Measurements from ENCODE around the gene S100A7A. TPM values are rescaled to one million over a fixed set of nuclear protein-coding genes. Genes with fewer than 3 reads are reported as not detected.

S100A7A gene
- total RNA-seq, 4 donors from 2014 or later: 0.16 to 0.79 TPM; not detected in 2

DNA sequence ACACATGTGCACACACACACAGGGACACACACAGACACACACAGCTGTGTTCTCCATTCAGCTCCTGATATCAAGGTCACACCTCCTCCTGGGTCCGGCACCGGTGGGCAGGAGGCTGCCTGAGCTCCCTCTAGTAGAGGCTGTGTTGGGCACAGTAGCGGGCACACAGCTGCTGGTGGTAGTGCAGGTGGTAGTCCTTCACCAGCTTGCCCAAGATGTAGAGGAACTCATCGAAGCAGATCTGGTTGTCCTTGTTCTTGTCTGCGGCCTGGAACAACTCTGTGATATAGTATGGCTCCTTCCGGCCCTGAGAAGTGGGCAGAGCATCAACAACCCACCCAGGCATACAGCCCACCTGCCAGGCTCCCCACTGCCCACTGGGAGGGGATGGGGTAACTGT, 19.9 kb upstream of the S100A7A start:
- TF ChIP-seq EP300 (IDR thresholded peaks at IDR 0.05): no peak
- TF ChIP-seq POLR2AphosphoS5 (IDR thresholded peaks at IDR 0.05): no peak
- no peak for TF ChIP-seq POLR2A (IDR thresholded peaks at IDR 0.05)
- TF ChIP-seq, protein P1, sequence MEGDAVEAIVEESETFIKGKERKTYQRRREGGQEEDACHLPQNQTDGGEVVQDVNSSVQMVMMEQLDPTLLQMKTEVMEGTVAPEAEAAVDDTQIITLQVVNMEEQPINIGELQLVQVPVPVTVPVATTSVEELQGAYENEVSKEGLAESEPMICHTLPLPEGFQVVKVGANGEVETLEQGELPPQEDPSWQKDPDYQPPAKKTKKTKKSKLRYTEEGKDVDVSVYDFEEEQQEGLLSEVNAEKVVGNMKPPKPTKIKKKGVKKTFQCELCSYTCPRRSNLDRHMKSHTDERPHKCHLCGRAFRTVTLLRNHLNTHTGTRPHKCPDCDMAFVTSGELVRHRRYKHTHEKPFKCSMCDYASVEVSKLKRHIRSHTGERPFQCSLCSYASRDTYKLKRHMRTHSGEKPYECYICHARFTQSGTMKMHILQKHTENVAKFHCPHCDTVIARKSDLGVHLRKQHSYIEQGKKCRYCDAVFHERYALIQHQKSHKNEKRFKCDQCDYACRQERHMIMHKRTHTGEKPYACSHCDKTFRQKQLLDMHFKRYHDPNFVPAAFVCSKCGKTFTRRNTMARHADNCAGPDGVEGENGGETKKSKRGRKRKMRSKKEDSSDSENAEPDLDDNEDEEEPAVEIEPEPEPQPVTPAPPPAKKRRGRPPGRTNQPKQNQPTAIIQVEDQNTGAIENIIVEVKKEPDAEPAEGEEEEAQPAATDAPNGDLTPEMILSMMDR (IDR thresholded peaks at IDR 0.05): no peak
- Histone ChIP-seq H3K4me1 (no peaks in the 10 kb centered on the region), H3K36me3 (no peaks in the 10 kb centered on the region), H3K4me3 (no peak overlapping the region), H3K27ac (no peak overlapping the region), H3K9me3 (no peaks in the 10 kb centered on the region), H3K27me3 (peaks cover 39% of the 10 kb centered on the region)
- ATAC-seq: no peak
- 100% methylated on average over 3 of the region's 6 CpGs; no CpG with 5 or more reads in 1 of the 2 donors for WGBS, 2 donors (ENCODE audit: low coverage in 1 of 2)

DNA sequence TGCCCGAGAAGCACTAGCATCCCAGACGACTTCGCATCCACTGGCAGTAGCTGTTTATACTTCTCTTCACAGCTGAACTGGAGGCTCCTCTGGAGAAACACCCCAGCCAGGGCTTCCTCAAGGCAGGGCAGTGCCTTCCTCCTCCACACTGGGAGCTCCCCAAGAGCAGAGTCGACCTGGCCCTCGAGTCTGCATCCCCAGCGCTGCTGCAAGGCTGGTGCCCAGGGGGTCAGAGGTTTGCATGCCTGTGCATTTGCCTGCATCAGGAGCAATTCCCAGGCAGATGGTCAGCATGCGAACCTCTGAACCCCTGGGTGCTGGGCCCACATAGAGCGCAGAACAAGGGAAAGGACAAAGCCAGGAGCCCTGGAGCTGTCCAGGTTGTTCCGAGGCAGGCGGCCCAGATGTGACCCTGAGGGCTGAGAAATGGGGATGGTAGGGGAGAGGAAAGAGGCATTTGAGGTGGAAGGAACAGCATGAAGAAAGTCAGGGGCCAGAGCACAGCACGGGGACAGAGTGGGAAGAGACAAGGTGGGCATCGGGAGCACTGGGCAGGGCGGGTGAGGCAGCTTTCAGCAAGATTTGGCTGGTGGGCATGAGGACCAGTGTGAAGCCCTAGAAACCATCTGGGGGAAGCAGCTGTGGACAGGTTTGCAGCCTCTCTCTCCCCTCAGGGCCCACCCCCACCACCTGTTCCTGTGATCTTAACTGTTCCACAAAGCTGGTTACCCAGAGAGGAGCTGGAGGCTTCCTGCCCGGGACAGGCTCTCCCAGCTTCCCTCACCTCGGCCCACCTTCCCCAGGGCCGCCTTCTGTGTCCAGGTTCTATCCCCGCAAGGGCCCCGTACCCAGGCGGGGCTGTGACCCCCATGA, 19.0 kb upstream of the S100A7A start:
- Histone ChIP-seq H3K36me3 (no peaks in the 10 kb centered on the region), H3K4me3 (no peak overlapping the region), H3K9me3 (no peaks in the 10 kb centered on the region), H3K4me1 (no peaks in the 10 kb centered on the region), H3K27me3 (peaks cover 44% of the 10 kb centered on the region), H3K27ac (no peak overlapping the region)
- no peak for TF ChIP-seq POLR2AphosphoS5 (IDR thresholded peaks at IDR 0.05)
- TF ChIP-seq, protein P1 (IDR thresholded peaks at IDR 0.05): no peak
- no peak for ATAC-seq
- WGBS, 2 donors (ENCODE audit: low coverage in 1 of 2): 65 to 80% methylated on average over 3 to 4 of the region's 19 CpGs

DNA sequence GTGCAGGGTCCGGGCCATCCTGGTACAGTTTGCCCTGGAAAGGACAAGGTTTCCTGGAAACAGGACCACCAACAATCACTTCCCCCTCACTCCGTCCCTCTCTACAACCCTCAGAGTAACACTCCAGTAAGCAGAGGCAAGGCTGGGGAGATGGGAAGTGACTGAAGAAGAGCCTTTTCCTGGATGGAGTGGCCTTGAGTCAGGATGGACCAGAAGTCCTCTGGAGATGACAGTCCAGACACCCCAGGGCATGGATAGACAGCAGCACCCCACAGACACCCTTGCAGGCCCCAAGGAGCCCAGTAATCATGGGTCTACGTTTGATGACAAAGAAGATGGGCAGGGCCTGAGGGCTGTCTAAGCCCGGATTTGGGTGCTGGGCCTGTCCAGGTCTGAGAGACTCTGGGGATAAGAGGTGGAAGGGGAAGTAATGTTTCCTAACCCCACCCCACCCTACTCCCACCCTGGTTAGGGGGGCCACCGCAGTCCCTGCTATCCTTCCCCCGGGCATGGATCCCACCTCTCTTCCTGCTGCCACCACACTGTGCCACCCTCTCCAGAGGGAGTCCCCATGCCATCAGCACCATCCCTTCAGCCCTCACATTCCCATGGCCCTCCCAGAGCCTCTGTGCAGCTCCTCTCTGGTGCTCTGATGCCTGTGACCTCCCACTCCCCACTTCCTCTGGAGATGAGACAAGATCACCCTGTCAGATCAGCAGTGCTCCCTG, 18.2 kb upstream of the S100A7A start:
- ATAC-seq: no peak
- no peaks in the 10 kb centered on the region for H3K9me3 ChIP-seq
- TF ChIP-seq POLR2AphosphoS5 (IDR thresholded peaks at IDR 0.05): no peak
- no peak for TF ChIP-seq POLR2A (IDR thresholded peaks at IDR 0.05)
- TF ChIP-seq, protein P1 (IDR thresholded peaks at IDR 0.05): no peak
- TF ChIP-seq EP300 (IDR thresholded peaks at IDR 0.05): no peak
- H3K4me3 ChIP-seq: no peak overlapping the region
- no peaks in the 10 kb centered on the region for H3K4me1 ChIP-seq
- 63 to 94% methylated on average over 2 of the region's 6 CpGs for WGBS, 2 donors (ENCODE audit: low coverage in 1 of 2)
- no peak overlapping the region for H3K27ac ChIP-seq
- peaks cover 48% of the 10 kb centered on the region for H3K27me3 ChIP-seq
- no peaks in the 10 kb centered on the region for H3K36me3 ChIP-seq

DNA sequence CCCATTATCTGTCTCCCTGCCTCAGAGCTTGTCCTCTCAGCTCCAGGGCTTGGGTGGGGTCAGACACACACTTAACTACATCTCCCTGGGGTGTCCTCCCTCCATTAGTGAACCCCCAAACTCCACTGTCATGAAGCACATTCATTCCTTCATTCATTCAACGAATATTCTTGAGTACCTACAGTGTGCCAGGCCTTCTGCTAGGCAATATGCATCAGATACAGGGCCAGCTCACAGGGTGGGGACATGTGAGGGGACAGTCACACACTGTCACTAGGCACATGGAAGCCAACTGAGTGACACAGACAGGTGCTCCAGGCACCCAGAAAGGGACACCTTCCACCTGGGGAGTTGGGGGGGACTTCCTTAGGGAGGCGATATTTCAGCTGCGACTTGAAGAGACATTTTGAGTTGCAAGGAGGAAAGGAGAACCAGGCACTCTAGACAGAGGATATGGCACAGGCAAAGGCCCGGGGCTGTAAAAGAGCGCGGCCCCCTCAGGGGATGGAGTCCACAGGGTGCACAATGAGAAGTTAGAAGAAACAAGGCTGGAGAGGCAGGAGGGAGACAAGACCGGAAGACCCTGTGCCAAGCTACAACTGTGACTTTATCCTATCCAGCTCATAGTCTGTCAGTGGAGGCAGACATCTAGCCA, 16.8 kb upstream of the S100A7A start:
- ATAC-seq: no peak

More for the DNA sequence above, 16.8 kb upstream of the S100A7A start:
- Histone ChIP-seq H3K4me3 (no peak overlapping the region), H3K27me3 (peaks cover 41% of the 10 kb centered on the region), H3K27ac (no peak overlapping the region), H3K4me1 (no peaks in the 10 kb centered on the region), H3K9me3 (no peaks in the 10 kb centered on the region), H3K36me3 (no peaks in the 10 kb centered on the region)
- TF ChIP-seq POLR2AphosphoS5 (IDR thresholded peaks at IDR 0.05) (no peak), EP300 (IDR thresholded peaks at IDR 0.05) (no peak), POLR2A (IDR thresholded peaks at IDR 0.05) (no peak)
- TF ChIP-seq, protein P1 (IDR thresholded peaks at IDR 0.05): no peak
- WGBS, 2 donors (ENCODE audit: low coverage in 1 of 2): 80 to 86% methylated on average over 1 to 5 of the region's 7 CpGs
